HG02938 (cell line): ENCODE measurements around the gene HDAC7.

Experiments used
- ATAC-seq: cut with Tn5 transposase; IDR thresholded peaks from one replicate; pipeline ENCODE4 v1.9.1; 2021; ENCODE audit warnings: mild to moderate bottlenecking, moderate library complexity; ENCODE audit not compliant: unreplicated experiment

HDAC7 gene

GRCh38 chr12:47833591-47834012 lies 13.9 kb upstream of the HDAC7 start:
- no peak for ATAC-seq

- ATAC-seq, result no peak
Measured at GRCh38 chr12:47832263-47832933, 12.7 kb upstream of the HDAC7 start.

- ATAC-seq, result no peak
Measured at GRCh38 chr12:47829584-47829983, 9.9 kb upstream of the HDAC7 start.

GRCh38 chr12:47828976-47829482 lies 9.3 kb upstream of the HDAC7 start:
- no peak for ATAC-seq

- no peak for ATAC-seq
Measured at GRCh38 chr12:47828008-47828975, 8.6 kb upstream of the HDAC7 start.

- ATAC-seq, result no peak
Measured at GRCh38 chr12:47825173-47825639, 5.5 kb upstream of the HDAC7 start.

GRCh38 chr12:47824635-47825034 lies 4.9 kb upstream of the HDAC7 start:
- no peak for ATAC-seq

GRCh38 chr12:47824198-47824597 lies 4.5 kb upstream of the HDAC7 start:
- no peak for ATAC-seq

GRCh38 chr12:47823422-47824086 lies 3.9 kb upstream of the HDAC7 start:
- no peak for ATAC-seq

GRCh38 chr12:47822863-47823262 lies 3.2 kb upstream of the HDAC7 start:
- no peak for ATAC-seq

- no peak for ATAC-seq
Measured at GRCh38 chr12:47822401-47822800, 2.7 kb upstream of the HDAC7 start.

GRCh38 chr12:47821346-47821706 lies 1.6 kb upstream of the HDAC7 start:
- no peak for ATAC-seq

GRCh38 chr12:47820631-47821345 lies 1.1 kb upstream of the HDAC7 start:
- ATAC-seq, result no peak

GRCh38 chr12:47819138-47819895 lies 386 bp downstream of the HDAC7 start:
- peak; percentile 27 for ATAC-seq

- ATAC-seq, result peak; percentile 5
Measured at GRCh38 chr12:47818467-47819137, 1.1 kb downstream of the HDAC7 start.

- ATAC-seq, result no peak
Measured at GRCh38 chr12:47818007-47818376, 1.7 kb downstream of the HDAC7 start.

GRCh38 chr12:47817272-47818006 lies 2.3 kb downstream of the HDAC7 start:
- ATAC-seq, result no peak

GRCh38 chr12:47816403-47817271 lies 3.1 kb downstream of the HDAC7 start:
- no peak for ATAC-seq
